Measurements from ENCODE around the gene PARK7.

DNA sequence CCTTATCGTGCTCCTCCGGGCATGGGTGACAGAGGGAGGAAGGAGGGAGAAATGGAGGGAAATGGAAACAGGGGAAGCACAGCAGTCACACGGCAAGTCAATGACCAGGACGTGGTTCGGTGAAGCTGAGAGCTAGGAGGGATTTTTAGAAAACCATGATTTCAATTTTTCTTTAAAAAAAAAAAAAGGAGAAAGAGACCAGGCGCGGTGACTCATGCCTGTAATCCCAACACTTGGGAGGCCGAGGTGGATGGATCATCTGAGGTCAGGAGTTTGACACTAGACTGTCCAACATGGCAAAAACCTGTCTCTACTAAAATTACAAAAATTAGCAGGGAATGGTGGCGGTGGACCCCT lies 20.1 kb upstream of the PARK7 start:
- TF ChIP-seq GATA2 (IDR thresholded peaks at IDR 0.05; ENCODE audit: low read depth, low read length) (no peak), GATA3 (IDR thresholded peaks at IDR 0.05; ENCODE audit: low read depth, low read length) (no peak)
